Lower leg skin (tissue), 4 donors: ENCODE measurements around the gene DOK1. TPM values are rescaled to one million over a fixed set of nuclear protein-coding genes. Genes with fewer than 3 reads are reported as not detected.

Experiments
- DNase-seq, 2 donors: peaks; one replicate each; pipeline ENCODE4 v3.0.0-alpha.2; 2019; ENCODE audit warnings: low spot score in 2 of 2
- H3K4me3 ChIP-seq: fragments of 200-600 bp; sonication (generic); 2 replicates; pipeline ENCODE4 v1.5.1; 2017; ENCODE audit warnings: mild to moderate bottlenecking, low read depth; ENCODE audit not compliant: poor library complexity, severe bottlenecking
- CTCF ChIP-seq, 3 donors: fragments of 450-650 bp; IDR thresholded peaks; one replicate each; pipeline ENCODE4 v1.5.1; 2016; ENCODE audit warnings: antibody characterized with exemption in 3 of 3, mild to moderate bottlenecking in 3 of 3, moderate library complexity in 2 of 3
- POLR2A ChIP-seq, 2 donors: fragments of 450-650 bp; IDR thresholded peaks; one replicate each; pipeline ENCODE4 v1.6.1; 2016 to 2017; ENCODE audit warnings: antibody characterized with exemption in 2 of 2, mild to moderate bottlenecking in 1 of 2, moderate library complexity in 1 of 2
- WGBS, 2 donors: methylation state at CpG; one replicate each; pipeline ENCODE4 v1.1.5; 2018; 5-methylcytosine and 5-hydroxymethylcytosine counted together
- intact Hi-C: fragments of 100-400 bp; cut with DNase I; formaldehyde crosslinking; loops from one replicate; pipeline ENCODE4 v1.15.0; 2023; ENCODE audit warnings: low total_unique reads
- total RNA-seq, 4 donors: library from RNA; depleted of rRNA; stranded (reverse); fragments of >200 nt; gene quantifications; one replicate each; pipeline ENCODE4 v1.1.0, GENCODE V29; 2016

The DOK1 gene
- total RNA-seq, 4 donors from 2014 or later: 3.8 to 7.2 (median 4.7) TPM

- intact Hi-C loops: loop anchor here (5.0 kb wide), 1 partner anchor 106 kb away; the partner anchor contains the start of genes CCDC142 and TTC31
- DNase-seq: no peak
- no peak overlapping the region for H3K4me3 ChIP-seq
- 48 to 70% methylated on average over 2 of the region's 2 CpGs for whole genome bisulfite sequencing, 2 donors
- no peak for TF ChIP-seq POLR2A (IDR thresholded peaks at IDR 0.05)
- TF ChIP-seq CTCF (IDR thresholded peaks at IDR 0.05): no peak
Measured at GRCh38 chr2:74588664-74589063, 34.1 kb downstream of the DOK1 start.

GRCh38 chr2:74593826-74594772 lies 39.6 kb downstream of the DOK1 start:
- H3K4me3 ChIP-seq: no peak overlapping the region
- TF ChIP-seq CTCF (IDR thresholded peaks at IDR 0.05): no peak
- TF ChIP-seq POLR2A (IDR thresholded peaks at IDR 0.05): no peak
- intact Hi-C loops: no loop called here
- 78 to 86% methylated on average over 4 of the region's 4 CpGs for WGBS, 2 donors
- no peak for DNase-seq

GRCh38 chr2:74596584-74596983 lies 42.1 kb downstream of the DOK1 start:
- WGBS, 2 donors: 79 to 82% methylated on average over 1 of the region's 1 CpG
- no peak for DNase-seq
- intact Hi-C loops: no loop called here
- TF ChIP-seq CTCF (IDR thresholded peaks at IDR 0.05) (no peak), POLR2A (IDR thresholded peaks at IDR 0.05) (no peak)
- H3K4me3 ChIP-seq: no peak overlapping the region

- no peak overlapping the region for H3K4me3 ChIP-seq
- DNase-seq: no peak
- 36 to 43% methylated on average over 1 of the region's 1 CpG for WGBS, 2 donors
- intact Hi-C loops: no loop called here
- TF ChIP-seq POLR2A (IDR thresholded peaks at IDR 0.05): no peak
- no peak for TF ChIP-seq CTCF (IDR thresholded peaks at IDR 0.05)
Measured at GRCh38 chr2:74597410-74597809, 42.9 kb downstream of the DOK1 start.

GRCh38 chr2:74599676-74600075 lies 45.2 kb downstream of the DOK1 start:
- DNase-seq: no peak
- no peak overlapping the region for H3K4me3 ChIP-seq
- intact Hi-C loops: no loop called here
- WGBS, 2 donors: 47 to 56% methylated on average over 3 of the region's 3 CpGs
- TF ChIP-seq POLR2A (IDR thresholded peaks at IDR 0.05) (no peak), CTCF (IDR thresholded peaks at IDR 0.05) (no peak)
